Activated CD4-positive, alpha-beta T cell treated with anti-CD3 and anti-CD28 coated beads, Interleukin-2, amount 10 ng/mL, durations not matched to agents 24 days and 14 days (primary cell): ENCODE data around the gene RARG. TPM values are rescaled to one million over a fixed set of nuclear protein-coding genes. Genes with fewer than 3 reads are reported as not detected.

ENCODE experiments used
- DNase-seq: peaks from one replicate; pipeline ENCODE4 v3.0.0; 2022
- H3K27ac Mint-ChIP-seq: one replicate; pipeline ENCODE4 v1.8.0; 2022; ENCODE audit warnings: mild to moderate bottlenecking, mixed read lengths
- H3K27me3 Mint-ChIP-seq: one replicate; pipeline ENCODE4 v1.8.0; 2022; ENCODE audit warnings: mixed read lengths
- H3K36me3 Mint-ChIP-seq: one replicate; pipeline ENCODE4 v1.8.0; 2022; ENCODE audit warnings: low read depth, mild to moderate bottlenecking, mixed read lengths
- H3K4me1 Mint-ChIP-seq: one replicate; pipeline ENCODE4 v1.8.0; 2021; ENCODE audit warnings: mixed read lengths
- H3K4me3 Mint-ChIP-seq: one replicate; pipeline ENCODE4 v1.8.0; 2022; ENCODE audit warnings: mild to moderate bottlenecking, moderate library complexity, mixed read lengths
- H3K9me3 Mint-ChIP-seq: one replicate; pipeline ENCODE4 v1.8.0; 2021; ENCODE audit warnings: mixed read lengths
- intact Hi-C: fragments of 100-400 bp; cut with micrococcal nuclease; formaldehyde crosslinking; loops from one replicate; pipeline ENCODE4 v1.15.1; 2023
- total RNA-seq: library from RNA; stranded (reverse); gene quantifications from 2 replicates; pipeline ENCODE4 v1.2.3, GENCODE V29; 2022

The RARG gene
- total RNA-seq, result 57.2 and 58.5 TPM in 2 replicates

DNA sequence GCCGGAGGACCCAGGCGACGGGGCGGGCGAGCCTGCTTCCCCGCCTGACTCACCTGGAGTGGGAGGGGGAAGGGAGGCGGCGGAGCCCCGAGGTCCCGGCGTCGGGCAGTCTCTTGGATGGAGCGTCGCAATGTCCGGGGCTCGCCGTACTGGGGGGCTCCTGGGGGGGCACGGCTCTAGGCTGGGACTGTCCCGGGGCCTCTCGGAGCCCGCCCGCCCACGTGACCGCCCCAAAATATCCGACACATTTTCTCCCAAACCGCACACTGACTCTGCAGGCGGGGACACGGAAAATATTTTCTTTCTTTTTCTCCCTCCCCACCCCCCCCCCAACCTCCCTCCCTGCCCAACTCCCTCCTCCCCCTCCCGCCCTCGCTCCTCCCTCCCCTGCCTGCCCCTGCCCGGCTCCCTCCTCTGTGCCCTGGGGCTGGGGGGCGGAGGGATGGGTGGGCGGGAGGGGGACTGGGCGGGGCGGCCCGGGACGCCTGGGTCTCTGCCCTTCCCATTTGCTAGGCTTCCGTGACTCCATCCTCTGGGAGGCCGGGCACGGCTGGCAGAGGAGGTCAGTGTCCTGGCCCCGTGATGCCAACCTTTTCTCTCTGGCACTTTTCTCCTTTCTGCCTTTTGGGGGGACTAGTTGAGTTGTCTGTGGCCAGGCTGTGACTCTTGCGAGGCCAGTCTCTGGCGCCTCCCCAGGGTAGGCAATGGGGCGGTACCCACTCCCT lies at the start of gene RARG:
Gene RARG (minus strand): TSS at position 289 of the 725 bp plus-strand sequence. CDS start 4,664 bp downstream, outside the sequence.
- peak within 1 kb of the TSS; percentile 82 for H3K4me3 Mint-ChIP-seq
- H3K9me3 Mint-ChIP-seq, result no peaks in the 10 kb centered on the region
- intact Hi-C loops, result loop anchor here (1.0 to 2.0 kb wide), 2 partner anchors 11 to 19 kb away; no protein-coding TSS in a partner anchor
- H3K27me3 Mint-ChIP-seq, result no peaks in the 10 kb centered on the region
- H3K36me3 Mint-ChIP-seq, result peaks cover 4% of the 10 kb centered on the region
- peaks cover 61% of the 10 kb centered on the region for H3K4me1 Mint-ChIP-seq
- peak within 1 kb of the TSS; percentile 85 for H3K27ac Mint-ChIP-seq
- DNase-seq, result peak; percentile 87

- DNase-seq, result no peak
- Mint-ChIP-seq H3K9me3 (no peaks in the 10 kb centered on the region), H3K27ac (no peak overlapping the region), H3K36me3 (peaks cover 63% of the 10 kb centered on the region), H3K27me3 (no peaks in the 10 kb centered on the region), H3K4me1 (peaks cover 6% of the 10 kb centered on the region), H3K4me3 (no peak overlapping the region)
- intact Hi-C loops, result no loop called here
Measured at GRCh38 chr12:53279888-53280498, 48.0 kb upstream of the RARG start.

DNA sequence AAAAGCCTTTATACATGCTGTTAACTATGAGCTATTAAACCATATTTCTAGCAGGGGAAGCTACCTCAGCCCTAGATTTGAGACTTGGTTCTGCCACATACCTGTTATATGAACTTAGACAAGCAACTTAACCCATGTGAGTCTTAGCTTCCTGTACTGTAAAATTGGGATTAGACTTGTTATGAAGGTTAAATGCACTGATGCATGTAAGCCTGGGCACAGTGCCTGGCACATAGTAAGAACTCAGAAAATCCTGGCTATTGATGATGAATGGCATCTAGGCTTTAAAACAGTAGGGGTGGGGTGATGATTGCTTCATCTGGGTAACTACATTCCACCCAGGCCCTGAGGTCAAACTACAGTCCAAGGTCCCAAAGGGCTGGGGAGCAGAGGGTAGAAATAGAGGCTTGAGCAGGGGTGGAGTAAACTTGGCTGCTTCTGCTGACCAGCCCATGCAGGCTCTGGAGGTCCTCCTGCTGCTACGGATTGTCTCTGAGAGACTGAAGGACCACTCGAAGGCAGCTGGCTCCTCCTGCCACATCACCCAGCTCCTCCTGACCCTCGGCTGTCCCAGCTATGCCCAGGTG lies 47.4 kb upstream of the RARG start:
- H3K4me3 Mint-ChIP-seq, result no peak overlapping the region
- peaks cover 67% of the 10 kb centered on the region for H3K36me3 Mint-ChIP-seq
- no peaks in the 10 kb centered on the region for H3K27me3 Mint-ChIP-seq
- no peaks in the 10 kb centered on the region for H3K9me3 Mint-ChIP-seq
- no peak for DNase-seq
- intact Hi-C loops, result no loop called here
- no peak overlapping the region for H3K27ac Mint-ChIP-seq
- H3K4me1 Mint-ChIP-seq, result peaks cover 6% of the 10 kb centered on the region

DNA sequence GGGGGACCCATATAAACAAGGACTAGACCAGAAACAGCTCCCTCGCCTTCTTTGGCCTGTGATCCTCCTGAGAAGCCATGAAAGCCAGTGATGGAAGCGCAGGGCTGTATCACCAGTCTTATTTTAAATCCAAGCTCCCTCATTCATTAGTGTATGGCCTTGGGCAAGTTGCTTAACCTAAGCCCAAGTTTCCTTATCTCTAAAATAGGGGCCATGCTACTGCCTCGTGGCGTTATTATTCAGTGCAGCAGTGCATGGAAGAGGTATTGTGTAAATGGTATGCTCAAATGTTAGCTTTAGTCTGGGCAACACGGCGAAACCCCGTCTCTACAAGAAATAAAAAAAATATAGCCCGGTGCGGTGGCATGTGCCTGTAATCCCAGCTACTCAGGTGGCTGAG lies 46.0 kb upstream of the RARG start:
- intact Hi-C loops, result no loop called here
- DNase-seq, result no peak
- Mint-ChIP-seq H3K36me3 (peaks cover 58% of the 10 kb centered on the region), H3K27ac (no peak overlapping the region), H3K4me1 (peaks cover 10% of the 10 kb centered on the region), H3K4me3 (no peak overlapping the region), H3K9me3 (no peaks in the 10 kb centered on the region), H3K27me3 (no peaks in the 10 kb centered on the region)

GRCh38 chr12:53276511-53276910 lies 44.5 kb upstream of the RARG start:
- no peak overlapping the region for H3K27ac Mint-ChIP-seq
- no peaks in the 10 kb centered on the region for H3K27me3 Mint-ChIP-seq
- intact Hi-C loops, result no loop called here
- peaks cover 53% of the 10 kb centered on the region for H3K36me3 Mint-ChIP-seq
- no peak overlapping the region for H3K4me3 Mint-ChIP-seq
- peaks cover 17% of the 10 kb centered on the region for H3K4me1 Mint-ChIP-seq
- DNase-seq, result no peak
- no peaks in the 10 kb centered on the region for H3K9me3 Mint-ChIP-seq

DNA sequence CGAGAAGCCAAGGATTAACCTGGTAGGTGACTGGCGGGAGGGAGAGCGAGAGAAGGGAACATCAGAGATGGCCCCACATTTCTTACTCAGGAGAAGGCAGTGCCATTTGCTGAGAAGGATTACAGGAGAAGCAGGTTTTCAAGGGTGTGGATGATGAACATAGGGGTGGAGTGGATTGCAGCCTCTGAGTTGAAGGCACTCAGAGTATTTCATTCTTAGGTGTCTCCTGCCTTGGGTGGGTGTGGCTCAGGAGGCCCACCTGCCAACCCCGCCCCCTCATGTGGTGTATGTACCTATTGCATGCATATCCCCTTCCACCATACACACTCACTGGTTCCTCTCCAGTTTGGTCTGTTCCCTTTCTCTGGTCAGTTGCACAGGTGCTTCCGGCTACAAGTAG lies 42.4 kb upstream of the RARG start:
- H3K36me3 Mint-ChIP-seq, result peaks cover 56% of the 10 kb centered on the region
- H3K4me1 Mint-ChIP-seq, result peaks cover 34% of the 10 kb centered on the region
- no peak for DNase-seq
- intact Hi-C loops, result no loop called here
- peak overlapping the region; percentile 0 for H3K27ac Mint-ChIP-seq
- H3K4me3 Mint-ChIP-seq, result no peak overlapping the region
- no peaks in the 10 kb centered on the region for H3K9me3 Mint-ChIP-seq
- no peaks in the 10 kb centered on the region for H3K27me3 Mint-ChIP-seq

DNA sequence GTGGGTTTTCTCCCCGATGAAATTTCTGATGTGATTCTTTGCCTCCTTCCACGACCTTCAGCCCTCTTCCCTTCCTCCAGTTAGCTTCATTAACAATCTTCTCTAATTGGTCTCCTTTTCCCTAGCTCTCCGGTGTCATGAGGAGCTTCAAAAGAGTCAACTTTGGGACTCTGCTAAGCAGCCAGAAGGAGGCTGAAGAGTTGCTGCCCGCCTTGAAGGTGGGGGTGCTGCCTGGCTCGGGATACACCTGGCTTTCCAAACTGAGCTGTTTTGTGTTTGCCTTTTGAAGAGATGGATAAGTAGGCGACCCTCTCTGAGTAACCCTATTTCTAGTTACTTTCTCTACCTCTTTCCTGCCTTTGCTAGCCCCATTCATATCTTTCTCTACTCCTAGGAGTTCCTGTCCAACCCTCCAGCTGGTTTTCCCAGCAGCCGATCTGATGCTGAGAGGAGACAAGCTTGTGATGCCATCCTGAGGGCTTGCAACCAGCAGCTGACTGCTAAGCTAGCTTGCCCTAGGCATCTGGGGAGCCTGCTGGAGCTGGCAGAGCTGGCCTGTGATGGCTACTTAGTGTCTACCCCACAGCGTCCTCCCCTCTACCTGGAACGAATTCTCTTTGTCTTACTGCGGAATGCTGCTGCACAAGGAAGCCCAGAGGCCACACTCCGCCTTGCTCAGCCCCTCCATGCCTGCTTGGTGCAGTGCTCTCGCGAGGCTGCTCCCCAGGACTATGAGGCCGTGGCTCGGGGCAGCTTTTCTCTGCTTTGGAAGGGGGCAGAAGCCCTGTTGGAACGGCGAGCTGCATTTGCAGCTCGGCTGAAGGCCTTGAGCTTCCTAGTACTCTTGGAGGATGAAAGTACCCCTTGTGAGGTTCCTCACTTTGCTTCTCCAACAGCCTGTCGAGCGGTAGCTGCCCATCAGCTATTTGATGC lies 36.9 kb upstream of the RARG start:
- no peaks in the 10 kb centered on the region for H3K27me3 Mint-ChIP-seq
- peak overlapping the region; percentile 89 for H3K4me3 Mint-ChIP-seq
- no peak for DNase-seq
- intact Hi-C loops, result loop anchor here (1.0 to 5.0 kb wide), 6 partner anchors 17 to 112 kb away; partner anchors contain the start of gene MYG1
- H3K4me1 Mint-ChIP-seq, result peaks cover 51% of the 10 kb centered on the region
- peak overlapping the region; percentile 92 for H3K27ac Mint-ChIP-seq
- no peaks in the 10 kb centered on the region for H3K9me3 Mint-ChIP-seq
- H3K36me3 Mint-ChIP-seq, result peaks cover 28% of the 10 kb centered on the region

- Mint-ChIP-seq H3K4me1 (peaks cover 51% of the 10 kb centered on the region), H3K9me3 (no peaks in the 10 kb centered on the region), H3K4me3 (peak within 1 kb of the TSS; percentile 89), H3K27ac (peak within 1 kb of the TSS; percentile 92), H3K36me3 (peaks cover 28% of the 10 kb centered on the region), H3K27me3 (no peaks in the 10 kb centered on the region)
- peak; percentile 96 for DNase-seq
- intact Hi-C loops, result loop anchor here (1.0 to 5.0 kb wide), 5 partner anchors 16 to 111 kb away; partner anchors contain the start of gene MYG1
Measured at GRCh38 chr12:53267999-53268629, 36.1 kb upstream of the RARG start, which contains the start of gene ESPL1. TSS of gene ESPL1 (plus strand) at chr12:53268299. CDS start at chr12:53268767, 468 bp downstream.

- intact Hi-C loops, result loop anchor here (5.0 kb wide), 1 partner anchor 110 kb away; no protein-coding TSS in a partner anchor
- H3K4me1 Mint-ChIP-seq, result peaks cover 48% of the 10 kb centered on the region
- peak; percentile 79 for DNase-seq
Measured at GRCh38 chr12:53267306-53267998, 35.4 kb upstream of the RARG start.

DNA sequence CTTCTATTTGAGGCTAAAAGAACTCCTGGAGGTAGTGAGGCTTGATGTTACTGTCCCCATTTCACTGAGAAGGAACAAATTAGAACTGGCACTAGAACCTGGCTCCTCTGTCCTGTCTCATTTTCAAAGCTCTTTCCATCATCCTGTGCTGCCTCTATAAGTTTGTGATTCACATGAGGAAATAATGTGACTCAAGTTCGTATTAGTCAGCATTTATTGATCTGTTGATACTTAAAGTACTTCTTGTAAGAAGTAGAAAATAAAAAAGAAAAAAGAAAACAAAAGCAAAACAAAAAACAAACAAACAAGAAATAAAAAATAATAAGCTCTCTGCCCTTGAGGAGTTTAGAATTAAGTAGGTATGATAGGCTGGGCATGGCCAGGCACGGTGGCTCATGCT lies 33.8 kb upstream of the RARG start:
- Mint-ChIP-seq H3K27ac (no peak overlapping the region), H3K4me1 (peaks cover 39% of the 10 kb centered on the region), H3K27me3 (no peaks in the 10 kb centered on the region), H3K4me3 (no peak overlapping the region), H3K36me3 (peaks cover 17% of the 10 kb centered on the region), H3K9me3 (no peaks in the 10 kb centered on the region)
- DNase-seq, result no peak
- intact Hi-C loops, result loop anchor here (5.0 kb wide), 1 partner anchor 108 kb away; no protein-coding TSS in a partner anchor

More at GRCh38 chr12:53267306-53267998, 35.4 kb upstream of the RARG start:
- Mint-ChIP-seq H3K27ac (peak overlapping the region; percentile 92), H3K4me3 (peak overlapping the region; percentile 89), H3K27me3 (no peaks in the 10 kb centered on the region), H3K36me3 (peaks cover 28% of the 10 kb centered on the region), H3K9me3 (no peaks in the 10 kb centered on the region)

DNA sequence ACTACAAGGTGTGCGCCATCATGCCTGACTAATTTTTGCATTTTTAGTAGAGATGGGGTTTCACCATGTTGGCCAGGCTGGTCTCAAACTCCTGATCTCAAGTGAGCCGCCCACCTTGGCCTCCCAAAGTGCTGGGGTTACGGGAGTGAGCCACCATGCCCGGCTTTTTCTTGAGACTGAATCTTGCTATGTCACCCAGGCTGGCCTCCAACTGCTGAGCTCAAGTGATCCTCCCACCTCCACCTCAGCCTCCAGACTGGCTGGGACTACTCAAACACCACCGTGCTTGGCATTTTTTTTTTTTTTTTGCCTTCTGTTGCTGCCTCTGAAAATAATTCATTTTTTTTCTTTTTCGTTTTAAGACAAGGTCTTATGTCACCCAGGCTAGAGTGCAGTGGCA lies 27.9 kb upstream of the RARG start:
- Mint-ChIP-seq H3K36me3 (peaks cover 8% of the 10 kb centered on the region), H3K27me3 (no peaks in the 10 kb centered on the region), H3K27ac (no peak overlapping the region), H3K4me1 (peaks cover 15% of the 10 kb centered on the region), H3K9me3 (no peaks in the 10 kb centered on the region), H3K4me3 (no peak overlapping the region)
- intact Hi-C loops, result no loop called here
- DNase-seq, result no peak
